Keratinocyte (primary cell): Measurements from ENCODE around the gene RABL3. TPM values are rescaled to one million over a fixed set of nuclear protein-coding genes. Genes with fewer than 3 reads are reported as not detected.

Experiments used
- DNase-seq: peaks from one replicate; pipeline ENCODE4 v3.0.0-alpha.2; 2011; ENCODE audit warnings: low read depth, missing footprints, low spot score
- FAIRE-seq: peaks from 2 replicates; lab custom pipeline; 2011; peaks lifted over from hg19 to GRCh38; lab: Jason Lieb, UNC
- H2AFZ ChIP-seq: 2 replicates; pipeline ENCODE4 v1.6.0; 2012; ENCODE audit warnings: low read length, control low read depth, inconsistent platforms; ENCODE audit not compliant: control insufficient read depth
- H3K27ac ChIP-seq: 2 replicates; pipeline ENCODE4 v1.5.1; 2011; ENCODE audit warnings: low read length; ENCODE audit not compliant: control insufficient read depth, insufficient read depth
- H3K27me3 ChIP-seq: 3 replicates; pipeline ENCODE4 v1.6.0; 2011; ENCODE audit warnings: low read length; ENCODE audit not compliant: control insufficient read depth, insufficient read depth; ENCODE audit errors: extremely low read depth
- H3K36me3 ChIP-seq, 2 experiments: 2 replicates in 1 of 2; 3 replicates in 1 of 2; pipeline ENCODE4 v1.5.1; 2011; ENCODE audit warnings: low read length in 2 of 2, mild to moderate bottlenecking in 1 of 2; ENCODE audit not compliant: control insufficient read depth in 2 of 2, insufficient read depth in 2 of 2; ENCODE audit errors: extremely low read depth in 1 of 2
- H3K4me1 ChIP-seq: 3 replicates; pipeline ENCODE4 v1.5.1; 2011; ENCODE audit warnings: low read length; ENCODE audit not compliant: control insufficient read depth, insufficient read depth; ENCODE audit errors: extremely low read depth
- H3K4me2 ChIP-seq: 3 replicates; pipeline ENCODE4 v1.6.0; 2011; ENCODE audit warnings: low read depth, low read length; ENCODE audit not compliant: control insufficient read depth, insufficient read depth; ENCODE audit errors: extremely low read depth
- H3K4me3 ChIP-seq, 3 experiments: fragments of 200-600 bp in 1 of 3; sonication (generic) in 1 of 3; 2 replicates in 2 of 3; 3 replicates in 1 of 3; pipeline ENCODE4 v1.5.1; 2011 to 2016; ENCODE audit warnings: low read length in 3 of 3, mild to moderate bottlenecking in 3 of 3, control low read depth in 2 of 3, inconsistent platforms in 1 of 3, low read depth in 1 of 3, mixed read lengths in 1 of 3, mixed run types in 1 of 3, moderate library complexity in 1 of 3; ENCODE audit not compliant: control insufficient read depth in 2 of 3, insufficient read depth in 2 of 3; ENCODE audit errors: extremely low read depth in 1 of 3
- H3K79me2 ChIP-seq: 2 replicates; pipeline ENCODE4 v1.6.0; 2012; ENCODE audit warnings: low read length; ENCODE audit not compliant: control insufficient read depth, insufficient read depth
- H3K9ac ChIP-seq: 3 replicates; pipeline ENCODE4 v1.6.0; 2011; ENCODE audit warnings: low read length; ENCODE audit not compliant: control insufficient read depth, insufficient read depth; ENCODE audit errors: extremely low read depth
- H3K9me1 ChIP-seq: 3 replicates; pipeline ENCODE4 v1.6.0; 2011; ENCODE audit warnings: low read length; ENCODE audit not compliant: control insufficient read depth, insufficient read depth; ENCODE audit errors: extremely low read depth
- H3K9me3 ChIP-seq: 2 replicates; pipeline ENCODE4 v1.5.1; 2012; ENCODE audit warnings: low read depth, low read length; ENCODE audit not compliant: control insufficient read depth
- H4K20me1 ChIP-seq: 3 replicates; pipeline ENCODE4 v1.6.0; 2011; ENCODE audit warnings: low read length; ENCODE audit not compliant: control insufficient read depth, insufficient read depth; ENCODE audit errors: extremely low read depth
- EZH2 ChIP-seq: IDR thresholded peaks from one replicate; pipeline ENCODE4 v1.6.1; 2012; ENCODE audit warnings: inconsistent platforms, mild to moderate bottlenecking, low read length, moderate library complexity
- dilution Hi-C: fragments of 300-500 bp; cut with MboI; formaldehyde crosslinking; loops from one replicate; pipeline ENCODE4 v1.7.0; 2020; ENCODE audit warnings: low sequenced_read_pairs; ENCODE audit not compliant: extremely low pct_ligation_motif_present
- polyA plus RNA-seq, 5 experiments: library from polyadenylated mRNA; depleted of rRNA in 3 of 5; stranded (reverse) in 3 of 5; stranded (forward) in 1 of 5; unstranded in 1 of 5; fragments of >200 nt; gene quantifications; 1 replicate in 1 of 5; 2 replicates in 3 of 5; 3 replicates in 1 of 5; pipeline versions ENCODE4 v1.2.1 to v1.2.3, GENCODE V29; 2011 to 2012; ENCODE audit warnings: missing spikeins in 2 of 5, low read depth in 1 of 5, low replicate concordance in 1 of 5
- TF ChIP-seq, protein P1 (sequence below), 3 experiments: IDR thresholded peaks in 1 of 3; conservative IDR thresholded peaks in 1 of 3; optimal IDR thresholded peaks in 1 of 3; 2 replicates in 2 of 3; 3 replicates in 1 of 3; pipeline versions ENCODE3 to v1.5.1; 2011; ENCODE audit warnings: low read length in 3 of 3, mild to moderate bottlenecking in 3 of 3, moderate library complexity in 2 of 3, control low read depth in 1 of 3, inconsistent platforms in 1 of 3; ENCODE audit not compliant: insufficient read depth in 2 of 3; ENCODE audit errors: extremely low read depth in 1 of 3

The RABL3 gene
- polyA plus RNA-seq, 1 donor (not counting 4 experiments of a cell fraction or from before 2014, with no cell fraction given), result 13.4 TPM

DNA sequence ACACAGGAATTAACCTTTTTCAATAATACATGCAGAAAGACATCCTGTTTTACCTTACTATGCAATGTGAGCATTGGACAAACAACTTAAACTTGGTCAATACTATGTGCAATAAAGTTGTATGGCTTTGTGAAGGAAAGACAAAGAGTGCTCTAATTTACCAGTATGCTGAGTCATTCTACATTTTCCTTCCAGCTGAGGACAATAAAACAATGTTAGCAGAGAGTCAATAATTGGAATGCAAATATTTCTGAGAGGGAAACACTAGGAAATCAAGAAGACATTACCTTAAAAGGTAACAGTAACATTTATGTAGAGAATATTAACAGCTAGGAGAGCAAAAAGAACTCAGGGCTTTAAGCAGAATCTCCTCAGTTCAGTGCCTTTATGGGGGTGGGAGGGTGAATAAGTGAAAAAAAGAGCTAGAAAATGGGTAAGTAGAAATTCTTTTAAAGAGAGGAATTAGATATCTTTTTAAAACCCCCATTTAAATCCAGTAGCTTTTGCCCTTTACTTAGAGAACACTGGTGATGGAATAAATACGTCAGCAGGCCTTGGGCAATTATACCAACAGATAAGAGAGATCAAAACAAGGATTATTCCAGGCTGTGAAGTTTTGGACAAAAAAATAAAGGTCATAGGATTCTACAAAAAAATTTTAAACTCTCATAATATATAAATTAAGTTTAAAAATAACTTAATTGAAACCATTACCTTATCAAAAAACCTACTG, 48.7 kb downstream of the RABL3 start:
- Histone ChIP-seq H3K27me3 (no peaks in the 10 kb centered on the region), H3K27ac (no peak overlapping the region), H2AFZ (no peak overlapping the region), H3K9me1 (no peaks in the 10 kb centered on the region), H3K36me3 (peaks cover 0 to 5% of the 10 kb centered on the region in 2 experiments), H3K4me2 (no peak overlapping the region), H3K79me2 (no peaks in the 10 kb centered on the region), H3K9me3 (no peaks in the 10 kb centered on the region), H3K4me1 (peaks cover 5% of the 10 kb centered on the region), H3K4me3 (no peak overlapping the region), H4K20me1 (no peaks in the 10 kb centered on the region), H3K9ac (no peak overlapping the region)
- TF ChIP-seq, protein P1, sequence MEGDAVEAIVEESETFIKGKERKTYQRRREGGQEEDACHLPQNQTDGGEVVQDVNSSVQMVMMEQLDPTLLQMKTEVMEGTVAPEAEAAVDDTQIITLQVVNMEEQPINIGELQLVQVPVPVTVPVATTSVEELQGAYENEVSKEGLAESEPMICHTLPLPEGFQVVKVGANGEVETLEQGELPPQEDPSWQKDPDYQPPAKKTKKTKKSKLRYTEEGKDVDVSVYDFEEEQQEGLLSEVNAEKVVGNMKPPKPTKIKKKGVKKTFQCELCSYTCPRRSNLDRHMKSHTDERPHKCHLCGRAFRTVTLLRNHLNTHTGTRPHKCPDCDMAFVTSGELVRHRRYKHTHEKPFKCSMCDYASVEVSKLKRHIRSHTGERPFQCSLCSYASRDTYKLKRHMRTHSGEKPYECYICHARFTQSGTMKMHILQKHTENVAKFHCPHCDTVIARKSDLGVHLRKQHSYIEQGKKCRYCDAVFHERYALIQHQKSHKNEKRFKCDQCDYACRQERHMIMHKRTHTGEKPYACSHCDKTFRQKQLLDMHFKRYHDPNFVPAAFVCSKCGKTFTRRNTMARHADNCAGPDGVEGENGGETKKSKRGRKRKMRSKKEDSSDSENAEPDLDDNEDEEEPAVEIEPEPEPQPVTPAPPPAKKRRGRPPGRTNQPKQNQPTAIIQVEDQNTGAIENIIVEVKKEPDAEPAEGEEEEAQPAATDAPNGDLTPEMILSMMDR (optimal IDR thresholded peaks at IDR 0.05 in 1 of 3, IDR thresholded peaks at IDR 0.05 in 1 of 3, conservative IDR thresholded peaks at IDR 0.05 in 1 of 3; ENCODE audit: extremely low read depth in 1 of 3, insufficient read depth in 2 of 3, low read length in 3 of 3), result no peak
- TF ChIP-seq EZH2, result no peak
- no peak for DNase-seq
- dilution Hi-C loops, result no loop called here
- FAIRE-seq, result peak; percentile 73

DNA sequence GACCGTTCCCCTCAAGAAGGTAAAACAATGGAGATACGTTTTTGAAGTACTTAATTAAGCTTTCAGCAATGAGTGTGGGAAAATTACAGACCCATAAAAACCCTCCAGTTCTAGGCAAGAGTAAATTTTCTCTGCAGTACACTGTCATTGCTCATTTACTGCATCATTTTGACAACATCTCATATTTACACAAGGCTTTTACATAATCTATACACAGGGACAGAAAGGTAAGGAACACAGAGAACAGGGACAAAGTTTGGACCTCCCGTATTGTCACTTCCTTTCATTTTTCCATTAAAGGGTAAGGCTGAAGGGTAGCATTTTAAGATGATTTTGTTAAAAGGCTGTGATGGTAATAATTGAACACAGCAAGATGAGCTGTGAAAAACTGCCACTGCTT, 52.9 kb downstream of the RABL3 start:
- no peak overlapping the region for H3K4me3 ChIP-seq
- TF ChIP-seq EZH2, result no peak
- TF ChIP-seq, protein P1 (optimal IDR thresholded peaks at IDR 0.05 in 1 of 3, IDR thresholded peaks at IDR 0.05 in 1 of 3, conservative IDR thresholded peaks at IDR 0.05 in 1 of 3; ENCODE audit: extremely low read depth in 1 of 3, insufficient read depth in 2 of 3, low read length in 3 of 3), result no peak
- dilution Hi-C loops, result no loop called here
- no peak overlapping the region for H3K27ac ChIP-seq
- DNase-seq (no peak), FAIRE-seq (no peak)
- H3K36me3 ChIP-seq, result peaks cover 0 to 5% of the 10 kb centered on the region in 2 experiments
- H3K4me2 ChIP-seq, result no peak overlapping the region
- no peak overlapping the region for H2AFZ ChIP-seq
- H3K9ac ChIP-seq, result no peak overlapping the region
- H3K9me1 ChIP-seq, result no peaks in the 10 kb centered on the region
- no peaks in the 10 kb centered on the region for H3K9me3 ChIP-seq
- H3K4me1 ChIP-seq, result peaks cover 5% of the 10 kb centered on the region
- H3K27me3 ChIP-seq, result no peaks in the 10 kb centered on the region
- H3K79me2 ChIP-seq, result no peaks in the 10 kb centered on the region
- H4K20me1 ChIP-seq, result no peaks in the 10 kb centered on the region
